GM21529 (cell line): ENCODE results near the gene LMCD1.

Source experiments
- ATAC-seq: cut with Tn5 transposase; IDR thresholded peaks from one replicate; pipeline ENCODE4 v1.9.1; 2021; ENCODE audit not compliant: unreplicated experiment

LMCD1 gene

GRCh38 chr3:8536096-8537056, 34.8 kb downstream of the LMCD1 start:
- ATAC-seq, result no peak

GRCh38 chr3:8537440-8537839, 35.8 kb downstream of the LMCD1 start:
- no peak for ATAC-seq

GRCh38 chr3:8538223-8538622, 36.6 kb downstream of the LMCD1 start:
- ATAC-seq, result no peak

- no peak for ATAC-seq
Measured at GRCh38 chr3:8538913-8539312, 37.3 kb downstream of the LMCD1 start.

- no peak for ATAC-seq
Measured at GRCh38 chr3:8539419-8539818, 37.8 kb downstream of the LMCD1 start.

- ATAC-seq, result no peak
Measured at GRCh38 chr3:8540456-8540855, 38.8 kb downstream of the LMCD1 start.

GRCh38 chr3:8541486-8541885, 39.9 kb downstream of the LMCD1 start:
- no peak for ATAC-seq

- ATAC-seq, result no peak
Measured at GRCh38 chr3:8542190-8543135, 40.8 kb downstream of the LMCD1 start.

GRCh38 chr3:8546609-8547008, 45.0 kb downstream of the LMCD1 start:
- no peak for ATAC-seq

GRCh38 chr3:8548502-8549275, 47.1 kb downstream of the LMCD1 start:
- ATAC-seq, result no peak

GRCh38 chr3:8549354-8549753, 47.7 kb downstream of the LMCD1 start:
- ATAC-seq, result no peak

GRCh38 chr3:8550611-8551010, 49.0 kb downstream of the LMCD1 start:
- no peak for ATAC-seq

- ATAC-seq, result no peak
Measured at GRCh38 chr3:8552223-8552762, 50.7 kb downstream of the LMCD1 start.

GRCh38 chr3:8553405-8553804, 51.8 kb downstream of the LMCD1 start:
- ATAC-seq, result no peak

GRCh38 chr3:8554696-8555095, 53.1 kb downstream of the LMCD1 start:
- ATAC-seq, result no peak

GRCh38 chr3:8555113-8555661, 53.6 kb downstream of the LMCD1 start:
- no peak for ATAC-seq

- ATAC-seq, result no peak
Measured at GRCh38 chr3:8555725-8556472, 54.3 kb downstream of the LMCD1 start.

GRCh38 chr3:8556473-8556869, 54.8 kb downstream of the LMCD1 start:
- no peak for ATAC-seq

GRCh38 chr3:8557298-8557697, 55.7 kb downstream of the LMCD1 start:
- ATAC-seq, result no peak

- ATAC-seq, result no peak
Measured at GRCh38 chr3:8558645-8559044, 57.0 kb downstream of the LMCD1 start.
